RWPE2 (cell line): ENCODE data around the gene ASPN.
A peak's percentile ranks its signal among the peaks of the same experiment; 100 is the strongest.

Experiments
- ATAC-seq: fragments of 200-7000 bp; cut with Tn5 transposase; 3 replicates; pipeline ENCODE4 v1.9.1; 2021; ENCODE audit warnings: low read depth
- DNase-seq: peaks from one replicate; pipeline ENCODE4 v3.0.0-alpha.2; 2020; ENCODE audit warnings: low spot score
- H3K27ac ChIP-seq: fragments of 450-650 bp; 2 replicates; pipeline ENCODE4 v1.5.1; 2017; ENCODE audit warnings: mild to moderate bottlenecking; ENCODE audit not compliant: poor library complexity, severe bottlenecking
- H3K27me3 ChIP-seq: fragments of 250-450 bp; sonication (Bioruptor Pico); 2 replicates; pipeline ENCODE4 v1.5.1; 2021; ENCODE audit warnings: mild to moderate bottlenecking, moderate library complexity; ENCODE audit not compliant: insufficient read depth, poor library complexity, severe bottlenecking
- H3K36me3 ChIP-seq: fragments of 250-450 bp; sonication (Bioruptor Pico); 2 replicates; pipeline ENCODE4 v1.5.1; 2020; ENCODE audit warnings: low read depth, mild to moderate bottlenecking, moderate library complexity
- H3K4me1 ChIP-seq: fragments of 250-450 bp; sonication (Bioruptor Pico); 2 replicates; pipeline ENCODE4 v1.5.1; 2021; ENCODE audit warnings: mild to moderate bottlenecking, moderate library complexity; ENCODE audit not compliant: insufficient read depth, poor library complexity, severe bottlenecking
- H3K4me3 ChIP-seq: fragments of 250-450 bp; sonication (Bioruptor Pico); 2 replicates; pipeline ENCODE4 v1.5.1; 2021; ENCODE audit warnings: mild to moderate bottlenecking, moderate library complexity; ENCODE audit not compliant: severe bottlenecking
- H3K9me3 ChIP-seq: fragments of 250-450 bp; sonication (Bioruptor Pico); 2 replicates; pipeline ENCODE4 v1.5.1; 2021; ENCODE audit warnings: mild to moderate bottlenecking, moderate library complexity; ENCODE audit not compliant: severe bottlenecking
- CTCF ChIP-seq: fragments of 450-650 bp; IDR thresholded peaks from one replicate; pipeline ENCODE4 v1.5.1; 2017; ENCODE audit warnings: mild to moderate bottlenecking, moderate library complexity; ENCODE audit not compliant: poor library complexity, severe bottlenecking

The ASPN gene

GRCh38 chr9:92457576-92457975 lies 24.7 kb downstream of the ASPN start:
- Histone ChIP-seq H3K9me3 (no peaks in the 10 kb centered on the region), H3K27ac (no peak overlapping the region), H3K36me3 (no peaks in the 10 kb centered on the region), H3K4me1 (no peaks in the 10 kb centered on the region), H3K4me3 (no peak overlapping the region), H3K27me3 (no peaks in the 10 kb centered on the region)
- no peak for DNase-seq
- no peak for ATAC-seq
- no peak for TF ChIP-seq CTCF

GRCh38 chr9:92455217-92455616 lies 27.1 kb downstream of the ASPN start:
- peak; percentile 38; the same call in 1 of the 3 replicates for ATAC-seq

GRCh38 chr9:92446536-92446935 lies 35.8 kb downstream of the ASPN start:
- Histone ChIP-seq H3K9me3 (no peaks in the 10 kb centered on the region), H3K4me1 (no peaks in the 10 kb centered on the region), H3K27ac (no peak overlapping the region), H3K36me3 (no peaks in the 10 kb centered on the region), H3K27me3 (no peaks in the 10 kb centered on the region), H3K4me3 (no peak overlapping the region)
- TF ChIP-seq CTCF: no peak
- DNase-seq (no peak), ATAC-seq (no peak)

More at GRCh38 chr9:92455217-92455616, 27.1 kb downstream of the ASPN start:
- DNase-seq: no peak
- H3K27ac ChIP-seq: no peak overlapping the region
- TF ChIP-seq CTCF: peak; percentile 60
- H3K4me3 ChIP-seq: no peak overlapping the region
- no peaks in the 10 kb centered on the region for H3K4me1 ChIP-seq
- no peaks in the 10 kb centered on the region for H3K36me3 ChIP-seq
- H3K27me3 ChIP-seq: no peaks in the 10 kb centered on the region
- H3K9me3 ChIP-seq: no peaks in the 10 kb centered on the region

GRCh38 chr9:92444841-92445240 lies 37.5 kb downstream of the ASPN start:
- ATAC-seq (no peak), DNase-seq (no peak)
- no peaks in the 10 kb centered on the region for H3K36me3 ChIP-seq
- no peak overlapping the region for H3K4me3 ChIP-seq
- H3K4me1 ChIP-seq: peaks cover 3% of the 10 kb centered on the region
- TF ChIP-seq CTCF: no peak
- no peaks in the 10 kb centered on the region for H3K9me3 ChIP-seq
- no peak overlapping the region for H3K27ac ChIP-seq
- H3K27me3 ChIP-seq: no peaks in the 10 kb centered on the region

GRCh38 chr9:92440751-92441046 lies 41.6 kb downstream of the ASPN start:
- no peaks in the 10 kb centered on the region for H3K9me3 ChIP-seq
- DNase-seq: no peak

More at GRCh38 chr9:92440751-92441046, 41.6 kb downstream of the ASPN start:
- TF ChIP-seq CTCF: no peak
- Histone ChIP-seq H3K27me3 (no peaks in the 10 kb centered on the region), H3K4me3 (no peak overlapping the region), H3K36me3 (no peaks in the 10 kb centered on the region), H3K4me1 (peaks cover 10% of the 10 kb centered on the region), H3K27ac (no peak overlapping the region)
- no peak for ATAC-seq
